CD4-positive, alpha-beta T cell treated with Interferon alpha-2 for 1 hour (primary cell): Measurements from ENCODE around the gene WIPF2.
A peak's percentile ranks its signal among the peaks of the same experiment; 100 is the strongest.

Source experiments
- DNase-seq, 2 donors: peaks; one replicate each; pipeline ENCODE4 v3.0.0-alpha.2; 2020 to 2022

WIPF2 gene, protein sequence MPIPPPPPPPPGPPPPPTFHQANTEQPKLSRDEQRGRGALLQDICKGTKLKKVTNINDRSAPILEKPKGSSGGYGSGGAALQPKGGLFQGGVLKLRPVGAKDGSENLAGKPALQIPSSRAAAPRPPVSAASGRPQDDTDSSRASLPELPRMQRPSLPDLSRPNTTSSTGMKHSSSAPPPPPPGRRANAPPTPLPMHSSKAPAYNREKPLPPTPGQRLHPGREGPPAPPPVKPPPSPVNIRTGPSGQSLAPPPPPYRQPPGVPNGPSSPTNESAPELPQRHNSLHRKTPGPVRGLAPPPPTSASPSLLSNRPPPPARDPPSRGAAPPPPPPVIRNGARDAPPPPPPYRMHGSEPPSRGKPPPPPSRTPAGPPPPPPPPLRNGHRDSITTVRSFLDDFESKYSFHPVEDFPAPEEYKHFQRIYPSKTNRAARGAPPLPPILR

DNA sequence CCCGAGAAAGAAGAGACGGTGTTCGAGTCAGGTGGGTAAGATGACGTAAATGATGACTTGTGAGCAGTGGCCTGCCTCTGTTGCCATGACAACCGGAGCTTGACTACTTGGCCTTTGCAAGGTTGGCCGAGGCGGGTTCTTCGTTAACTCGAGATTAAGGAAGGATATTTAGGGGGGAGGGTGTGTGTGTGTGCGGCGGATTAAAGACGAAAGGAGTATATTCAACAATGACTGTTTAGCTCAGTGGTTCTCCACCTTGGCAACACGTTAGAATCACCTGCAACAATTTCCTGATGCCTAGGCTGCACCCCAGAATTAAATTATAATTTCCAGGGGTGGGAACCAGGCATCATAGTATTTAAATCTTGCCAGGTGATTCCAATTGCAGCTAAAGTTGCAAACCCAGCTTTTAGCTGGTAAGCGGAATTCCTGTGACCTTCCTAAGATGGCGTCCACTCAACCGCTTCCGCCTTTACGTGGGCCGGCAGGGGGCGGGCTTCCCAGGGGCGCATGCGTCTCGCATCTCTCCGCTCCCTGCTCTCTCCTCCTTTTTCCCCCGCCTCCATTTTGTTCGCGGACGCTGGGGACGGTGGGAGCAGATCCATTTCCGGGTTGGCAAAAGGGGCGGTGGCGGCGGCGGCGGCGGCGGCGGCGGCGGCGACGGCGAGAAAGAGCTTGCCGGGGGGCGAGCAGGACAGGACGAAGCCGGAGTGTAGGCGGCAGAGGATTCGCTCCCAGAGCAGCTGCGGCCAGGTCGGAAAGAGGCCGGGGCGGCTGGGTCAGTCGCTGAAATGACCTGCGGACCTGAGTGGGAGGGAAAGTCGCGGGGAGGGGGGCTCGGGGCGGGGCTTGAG lies at the start of gene WIPF2:
WIPF2 (plus strand) TSS at position 565 of the 854 bp plus-strand sequence. CDS start 37,156 bp downstream, outside the sequence.
- DNase-seq, result peak; percentile 96 to 97

DNA sequence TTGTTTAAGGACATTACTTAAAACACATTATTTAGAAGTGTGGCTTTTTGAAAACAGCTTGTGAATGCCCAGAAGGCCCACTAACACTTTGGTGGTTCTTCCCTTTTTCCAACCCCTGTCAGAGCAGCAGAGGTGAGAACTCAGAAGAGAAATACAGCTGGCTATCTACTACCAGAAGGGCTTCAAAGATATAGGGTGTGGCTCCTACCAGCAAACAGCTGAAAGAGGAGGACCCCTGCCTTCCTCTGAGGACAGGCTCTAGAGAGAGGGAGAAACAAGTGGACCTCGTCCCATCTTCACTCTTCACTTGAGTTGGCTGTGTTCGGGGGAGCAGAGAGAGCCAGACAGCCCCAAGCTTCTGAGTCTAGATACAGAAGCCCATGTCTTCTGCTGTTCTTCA lies 48.8 kb upstream of the WIPF2 start:
- no peak for DNase-seq

DNA sequence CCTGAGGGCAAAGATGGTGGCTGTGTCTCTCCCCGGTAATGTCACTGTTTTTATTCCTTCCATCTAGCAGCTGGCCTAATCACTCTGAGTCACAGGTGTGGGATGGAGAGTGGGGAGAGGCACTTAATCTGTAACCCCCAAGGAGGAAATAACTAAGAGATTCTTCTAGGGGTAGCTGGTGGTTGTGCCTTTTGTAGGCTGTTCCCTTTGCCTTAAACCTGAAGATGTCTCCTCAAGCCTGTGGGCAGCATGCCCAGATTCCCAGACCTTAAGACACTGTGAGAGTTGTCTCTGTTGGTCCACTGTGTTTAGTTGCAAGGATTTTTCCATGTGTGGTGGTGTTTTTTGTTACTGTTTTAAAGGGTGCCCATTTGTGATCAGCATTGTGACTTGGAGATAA lies 47.4 kb upstream of the WIPF2 start:
- DNase-seq, result no peak

DNA sequence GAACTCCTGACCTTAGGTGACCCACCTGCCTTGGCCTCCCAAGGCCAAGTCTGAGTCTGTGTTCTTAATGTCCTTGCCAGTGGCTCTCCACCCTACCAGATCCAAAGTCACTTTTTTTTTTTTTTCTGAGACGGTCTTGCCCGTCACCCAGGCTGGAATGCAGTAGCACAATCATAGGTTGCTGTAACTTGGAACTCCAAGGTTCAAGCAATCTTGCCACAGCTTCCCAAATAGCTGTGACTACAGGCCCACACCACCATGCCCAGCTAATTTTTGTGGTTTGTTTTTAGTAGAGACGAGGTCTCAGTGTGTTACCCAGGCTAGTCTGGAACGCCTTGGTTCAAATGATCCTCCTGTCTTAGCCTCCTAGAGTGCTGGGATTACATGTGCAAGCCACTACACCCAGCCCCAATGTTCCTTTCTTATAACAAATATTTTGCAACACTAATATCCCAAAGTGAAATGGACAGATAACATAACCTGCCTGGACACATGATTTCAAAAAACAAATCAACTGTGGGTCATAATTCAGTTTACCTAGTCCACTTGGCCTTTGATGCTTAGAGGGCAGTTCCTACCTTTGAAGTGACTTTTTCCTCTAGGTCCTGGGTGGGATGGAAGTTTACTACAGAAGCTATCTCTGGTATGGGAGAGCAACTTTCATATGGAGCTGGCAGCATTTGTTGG lies 45.9 kb upstream of the WIPF2 start:
- DNase-seq, result no peak

DNA sequence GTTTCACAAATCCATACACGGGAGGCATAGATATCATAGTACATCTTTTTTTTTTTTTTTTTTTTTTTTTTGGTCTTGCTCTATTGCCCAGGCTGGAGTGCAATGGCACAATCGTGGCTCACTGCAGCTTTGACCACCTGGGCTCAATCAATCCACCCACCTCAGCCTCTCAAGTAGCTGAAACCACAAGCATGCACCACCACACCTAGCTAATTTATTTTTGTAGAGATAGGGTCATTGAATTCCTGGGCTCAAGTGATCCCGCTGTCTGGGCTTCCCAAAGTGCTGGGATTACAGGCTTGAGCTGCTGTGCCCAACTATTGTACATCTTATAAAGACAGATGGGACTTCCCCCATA lies 45.3 kb upstream of the WIPF2 start:
- DNase-seq, result no peak

DNA sequence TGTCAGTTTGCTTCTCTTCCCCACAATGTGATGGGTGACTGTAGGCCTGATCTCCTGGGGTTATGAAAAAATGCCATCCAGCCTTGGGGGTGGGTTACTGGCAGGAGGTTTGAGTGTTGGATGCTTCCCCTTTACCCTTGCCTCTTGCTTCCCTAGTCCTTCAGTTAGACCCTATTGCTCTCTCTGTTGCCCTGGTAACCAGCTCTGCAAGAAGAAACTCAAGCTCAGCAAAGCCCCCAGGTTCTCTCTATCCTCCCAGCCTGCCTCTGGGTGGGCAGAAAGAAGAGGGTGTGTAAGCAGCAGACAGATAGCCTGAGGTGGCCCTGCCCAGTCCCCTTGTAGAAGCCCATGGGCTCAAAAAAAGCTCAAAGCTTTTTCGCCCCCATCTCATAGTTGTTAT lies 44.6 kb upstream of the WIPF2 start:
- no peak for DNase-seq

DNA sequence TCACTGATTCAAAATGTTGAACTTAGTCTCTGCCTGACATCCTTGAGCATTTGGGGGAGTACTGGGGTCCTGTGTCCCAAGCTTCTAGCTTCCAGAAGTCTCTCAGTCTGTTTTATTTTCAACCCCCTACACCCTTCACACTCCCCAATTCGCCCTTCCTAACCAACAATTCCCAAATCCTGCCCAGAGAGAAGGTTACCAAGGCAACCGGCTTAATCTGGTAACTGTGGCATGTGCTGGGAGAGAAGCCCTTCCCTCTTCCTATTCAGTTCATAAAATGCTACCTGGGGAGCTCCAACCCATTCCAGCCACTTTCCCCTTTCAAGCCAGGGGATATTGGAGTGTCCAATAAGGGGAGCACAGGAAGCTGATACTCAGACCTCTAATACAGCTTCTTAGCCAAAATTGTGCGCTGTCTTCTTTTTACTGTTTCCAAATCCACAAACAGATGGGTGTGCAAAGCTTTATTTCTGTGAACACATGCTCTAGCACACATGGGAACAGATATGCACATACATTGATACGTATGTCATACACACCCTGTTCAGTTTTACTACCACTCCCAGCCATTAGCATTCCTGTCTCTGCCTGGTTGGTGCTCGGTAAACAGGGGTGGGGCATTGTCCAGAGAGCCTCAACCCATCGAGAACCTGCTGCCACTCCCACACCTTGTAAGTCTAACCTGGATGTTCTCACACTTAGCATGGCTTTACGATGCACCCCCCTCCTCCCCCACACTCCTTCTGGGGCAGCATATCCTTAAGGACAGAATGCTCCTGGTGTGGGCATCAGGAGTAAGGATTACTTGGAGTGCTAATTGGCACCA lies 43.0 kb upstream of the WIPF2 start:
- no peak for DNase-seq

DNA sequence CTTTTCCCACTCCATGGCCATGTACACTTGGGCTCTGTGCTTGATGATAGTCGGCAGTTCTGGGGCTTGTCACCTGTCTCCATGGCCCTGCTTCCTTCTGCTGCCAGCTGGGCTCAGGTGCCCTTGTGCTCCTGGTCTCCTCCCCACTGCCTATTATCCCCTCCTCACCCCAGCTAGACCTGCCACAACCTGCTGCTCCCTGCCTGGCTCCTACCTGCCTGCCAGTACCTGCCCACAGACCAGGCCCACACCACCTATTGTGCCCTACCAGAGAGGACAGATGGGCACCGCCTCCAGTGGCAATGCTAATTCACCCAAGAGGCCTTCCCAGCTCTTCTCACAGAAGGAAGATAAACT lies 42.4 kb upstream of the WIPF2 start:
- no peak for DNase-seq

DNA sequence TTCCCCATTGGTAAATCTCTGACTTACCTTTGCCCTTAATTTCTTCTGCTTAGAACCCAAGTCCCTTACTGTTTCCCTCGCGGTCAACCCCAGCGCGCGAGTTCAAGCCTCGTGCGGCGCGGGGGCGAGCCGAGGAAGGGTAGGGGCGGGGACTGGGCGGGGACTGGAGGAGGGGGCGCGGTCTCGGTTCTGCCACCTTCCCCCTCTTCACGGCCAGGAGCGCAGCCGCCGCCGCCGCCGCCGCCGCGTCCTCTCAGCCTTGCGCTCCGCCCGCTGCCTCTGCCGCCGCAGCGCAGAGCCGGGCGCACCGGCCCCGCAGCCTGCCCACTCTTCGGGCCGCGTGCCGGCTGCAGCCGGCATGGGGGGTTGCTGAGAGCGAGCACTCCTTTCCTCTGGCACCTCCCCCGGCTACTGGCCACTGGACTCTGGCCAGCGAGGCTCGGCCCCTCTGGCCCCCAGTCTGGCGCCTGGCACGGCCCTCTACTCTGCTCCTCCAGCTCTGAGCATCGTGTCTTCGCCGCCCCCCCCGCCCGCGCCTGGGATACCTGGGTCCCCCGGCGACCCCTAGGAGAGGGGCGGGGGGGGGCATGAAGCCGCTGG lies 41.7 kb upstream of the WIPF2 start, which contains the start of gene RAPGEFL1:
RAPGEFL1 (plus strand) TSS at position 196 of the 600 bp plus-strand sequence; CDS start at position 588, 392 bp downstream.
- DNase-seq, result peak; percentile 83 to 89

DNA sequence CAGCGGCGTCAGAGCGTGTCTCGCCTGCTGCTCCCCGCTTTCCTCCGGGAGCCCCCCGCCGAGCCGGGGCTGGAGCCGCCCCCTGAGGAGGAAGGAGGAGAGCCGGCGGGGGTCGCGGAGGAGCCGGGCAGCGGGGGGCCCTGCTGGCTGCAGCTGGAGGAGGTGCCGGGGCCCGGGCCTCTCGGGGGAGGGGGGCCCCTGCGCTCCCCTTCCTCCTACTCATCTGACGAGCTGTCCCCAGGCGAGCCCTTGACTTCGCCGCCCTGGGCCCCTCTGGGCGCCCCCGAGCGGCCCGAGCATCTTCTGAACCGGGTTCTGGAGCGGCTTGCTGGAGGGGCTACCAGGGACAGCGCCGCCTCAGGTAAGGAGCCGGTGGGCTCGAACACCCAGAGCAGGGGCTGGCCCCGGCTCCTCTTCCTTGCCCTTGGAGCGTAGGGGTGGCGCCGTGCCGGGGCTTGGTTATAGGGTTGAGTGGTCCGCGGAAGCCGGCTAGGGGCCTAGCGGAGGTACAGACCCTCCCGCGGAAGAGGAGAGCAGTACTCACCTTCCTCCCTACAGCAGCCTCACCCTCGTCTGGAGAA lies 41.0 kb upstream of the WIPF2 start:
- DNase-seq, result no peak

DNA sequence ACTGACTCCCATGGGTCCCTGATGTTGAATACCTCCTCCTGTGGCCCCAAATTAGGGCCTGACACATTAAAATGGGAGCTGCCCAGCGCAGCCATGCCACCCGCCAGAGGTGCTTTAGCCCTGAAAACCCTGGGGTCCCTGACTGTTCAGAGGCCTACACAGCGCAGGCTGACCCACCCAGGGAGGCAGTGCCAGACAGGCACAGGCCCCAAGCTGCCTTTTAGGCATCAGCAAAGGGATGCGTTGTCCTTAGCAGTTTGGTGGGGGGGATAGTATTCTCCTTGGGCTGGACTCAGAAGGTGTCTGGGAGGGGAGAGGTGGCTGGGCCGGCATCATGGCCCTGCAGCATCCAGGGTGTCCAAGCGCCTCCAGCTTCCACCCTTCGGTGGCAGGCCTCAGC lies 40.4 kb upstream of the WIPF2 start:
- no peak for DNase-seq

DNA sequence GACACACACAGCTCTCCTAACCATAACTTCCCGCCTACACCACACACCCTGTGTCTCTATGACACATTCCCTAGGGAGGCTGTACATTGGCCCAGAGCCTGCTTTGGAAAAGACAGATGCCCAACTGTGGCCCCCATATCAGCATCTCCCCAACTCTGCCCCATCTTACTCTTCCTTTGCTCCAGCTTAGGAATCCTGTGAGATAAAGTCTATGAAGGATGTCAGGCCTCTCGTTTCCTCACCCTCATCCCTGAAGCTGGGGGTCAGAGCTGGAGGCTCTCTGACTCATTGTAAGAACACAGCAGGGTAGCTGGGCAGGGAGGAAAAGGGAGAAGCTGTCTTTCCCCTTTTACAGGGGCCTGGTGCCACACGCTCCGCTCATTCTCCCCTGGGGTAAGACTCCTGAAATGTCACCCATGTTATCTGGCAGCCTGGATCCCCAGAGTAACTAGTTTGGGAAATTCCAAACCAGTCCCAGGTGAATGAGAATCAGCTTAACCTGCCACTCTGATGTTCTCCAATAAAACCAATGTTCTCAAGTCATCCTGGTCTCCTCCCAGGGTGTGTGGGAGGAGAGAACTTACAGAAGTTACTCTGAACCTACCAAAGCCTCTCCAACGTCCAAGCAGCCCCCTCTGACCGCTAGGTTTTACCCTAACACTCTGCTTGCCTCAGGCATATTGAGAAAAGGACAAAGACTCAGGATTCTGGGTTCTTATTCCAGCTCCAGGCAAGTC lies 39.0 kb upstream of the WIPF2 start:
- DNase-seq, result no peak

DNA sequence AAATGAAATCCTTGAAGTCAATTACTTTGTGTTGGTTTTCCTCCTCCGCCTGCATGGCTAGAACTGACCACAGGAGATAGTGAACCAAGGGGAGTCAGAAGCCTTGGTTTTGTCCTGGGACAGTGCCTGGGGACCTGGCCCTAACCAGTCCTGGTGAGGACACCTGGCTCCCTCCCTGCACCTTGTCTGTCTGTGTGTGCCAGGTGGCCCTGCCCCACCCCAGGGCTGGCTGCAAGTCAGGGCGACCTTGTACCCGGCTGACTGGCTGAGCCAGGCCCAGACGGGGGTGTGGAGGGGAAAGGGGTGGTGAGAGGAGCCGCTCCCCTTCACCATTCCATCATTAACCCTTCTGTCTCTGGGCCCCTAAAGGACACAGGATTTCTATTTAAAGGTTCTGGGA lies 38.4 kb upstream of the WIPF2 start:
- DNase-seq, result no peak

DNA sequence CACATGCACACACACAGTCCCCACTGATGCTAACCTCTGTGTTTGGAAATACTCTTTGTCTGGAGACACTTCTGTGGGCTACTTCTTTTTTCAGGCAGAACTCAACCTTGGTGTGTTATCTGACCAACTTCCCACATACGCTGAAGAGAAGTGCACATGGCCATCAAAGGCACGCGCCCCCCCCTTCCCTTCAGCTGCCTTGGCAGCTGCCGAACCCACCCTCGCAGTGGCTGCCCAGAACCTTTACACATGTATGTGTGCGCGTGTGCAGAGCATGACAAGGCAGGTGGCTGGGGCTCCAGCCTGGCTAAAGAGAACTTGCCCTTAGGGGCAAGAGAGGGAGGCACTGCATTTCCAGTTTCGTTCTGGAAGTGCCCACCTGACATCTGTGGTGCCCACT lies 37.9 kb upstream of the WIPF2 start:
- DNase-seq, result no peak

DNA sequence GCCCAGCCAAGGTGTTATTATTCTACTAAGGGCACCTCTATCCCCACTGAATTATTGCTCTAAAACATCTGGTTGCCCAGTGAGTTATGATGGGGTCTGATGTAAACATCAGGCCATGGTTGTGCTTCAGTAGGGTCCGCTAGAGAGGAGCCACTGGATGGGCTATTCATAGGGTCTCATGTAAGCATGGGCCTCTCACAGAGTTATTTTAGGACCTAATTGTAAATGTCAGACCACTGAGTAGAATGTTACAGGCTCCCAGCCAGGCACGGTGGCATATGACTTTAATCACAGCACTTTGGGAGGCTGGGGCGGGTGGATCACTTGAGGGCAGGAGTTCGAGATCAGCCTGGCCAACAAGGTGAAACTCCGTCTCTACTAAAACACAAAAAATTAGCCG lies 36.5 kb upstream of the WIPF2 start:
- DNase-seq, result no peak

DNA sequence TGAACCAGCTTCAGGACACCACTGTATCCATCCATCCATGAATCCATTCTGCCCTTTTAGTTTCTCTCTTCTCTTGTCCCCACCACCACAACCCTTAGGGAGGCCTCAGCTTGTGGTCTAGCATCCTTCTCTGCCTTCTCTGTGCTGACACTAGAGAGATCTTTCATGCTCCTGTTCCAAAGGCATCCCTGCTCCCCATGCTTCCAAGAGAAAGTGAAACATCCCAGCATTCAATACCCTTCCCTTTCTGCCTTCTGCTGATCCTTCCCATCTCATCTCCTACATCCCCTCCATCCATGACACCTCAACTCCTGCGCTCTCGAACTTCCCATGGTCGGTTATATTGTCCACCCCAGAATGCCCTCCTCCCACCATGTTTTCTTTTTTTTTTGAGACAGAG lies 31.9 kb upstream of the WIPF2 start:
- DNase-seq, result no peak

DNA sequence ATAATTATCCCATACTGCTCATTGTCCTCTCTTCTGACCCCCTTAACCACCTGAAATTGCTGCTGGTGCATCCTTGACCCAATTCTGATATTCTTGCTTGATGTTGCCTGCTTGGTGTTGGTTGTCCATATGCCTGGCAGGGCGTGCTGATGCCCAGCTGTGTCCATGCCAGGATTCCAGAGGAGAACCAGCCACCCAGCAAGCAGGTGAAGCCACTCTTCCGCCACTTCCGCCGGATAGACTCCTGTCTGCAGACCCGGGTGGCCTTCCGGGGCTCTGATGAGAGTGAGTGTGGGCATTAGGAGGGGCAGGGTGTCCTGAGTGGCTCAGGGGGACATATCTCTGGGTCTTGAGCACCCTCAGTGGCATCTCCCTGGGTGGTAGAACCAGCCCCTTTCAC lies 30.4 kb upstream of the WIPF2 start:
- DNase-seq, result no peak

DNA sequence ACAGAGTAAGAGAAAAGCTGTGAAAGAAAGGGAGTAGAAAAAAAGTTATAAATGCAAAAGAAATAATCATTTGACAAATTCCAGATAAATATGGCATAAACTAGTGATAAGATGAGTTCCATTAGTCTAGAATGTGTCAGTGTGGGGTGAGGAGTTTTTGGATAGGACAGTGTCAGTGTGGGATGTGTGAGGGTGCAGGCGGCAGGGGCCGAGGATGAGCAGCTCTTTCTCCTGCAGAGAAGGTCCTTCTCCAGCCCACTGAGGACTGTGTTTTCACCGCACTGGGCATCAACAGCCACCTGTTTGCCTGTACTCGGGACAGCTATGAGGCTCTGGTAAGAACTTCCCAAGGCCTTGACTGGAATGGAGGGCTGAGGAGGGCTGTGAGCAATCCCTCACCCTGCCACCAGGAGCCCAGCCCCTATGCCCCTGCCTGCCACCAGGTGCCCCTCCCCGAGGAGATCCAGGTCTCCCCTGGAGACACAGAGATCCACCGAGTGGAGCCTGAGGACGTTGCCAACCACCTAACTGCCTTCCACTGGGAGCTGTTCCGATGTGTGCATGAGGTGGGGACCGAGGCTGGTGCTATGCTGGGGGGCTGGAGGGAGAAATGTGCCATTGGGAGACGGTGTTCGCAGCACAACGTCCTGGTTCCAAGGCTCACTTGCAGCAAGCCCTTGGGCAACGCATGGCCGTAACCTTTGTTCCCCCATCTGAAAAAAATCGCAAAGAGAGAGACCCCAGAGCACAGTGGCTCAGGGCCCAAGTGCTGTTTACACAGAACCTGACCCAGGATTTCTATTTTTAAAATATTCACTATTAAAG lies 28.7 kb upstream of the WIPF2 start:
- DNase-seq, result peak; percentile 2 to 24

DNA sequence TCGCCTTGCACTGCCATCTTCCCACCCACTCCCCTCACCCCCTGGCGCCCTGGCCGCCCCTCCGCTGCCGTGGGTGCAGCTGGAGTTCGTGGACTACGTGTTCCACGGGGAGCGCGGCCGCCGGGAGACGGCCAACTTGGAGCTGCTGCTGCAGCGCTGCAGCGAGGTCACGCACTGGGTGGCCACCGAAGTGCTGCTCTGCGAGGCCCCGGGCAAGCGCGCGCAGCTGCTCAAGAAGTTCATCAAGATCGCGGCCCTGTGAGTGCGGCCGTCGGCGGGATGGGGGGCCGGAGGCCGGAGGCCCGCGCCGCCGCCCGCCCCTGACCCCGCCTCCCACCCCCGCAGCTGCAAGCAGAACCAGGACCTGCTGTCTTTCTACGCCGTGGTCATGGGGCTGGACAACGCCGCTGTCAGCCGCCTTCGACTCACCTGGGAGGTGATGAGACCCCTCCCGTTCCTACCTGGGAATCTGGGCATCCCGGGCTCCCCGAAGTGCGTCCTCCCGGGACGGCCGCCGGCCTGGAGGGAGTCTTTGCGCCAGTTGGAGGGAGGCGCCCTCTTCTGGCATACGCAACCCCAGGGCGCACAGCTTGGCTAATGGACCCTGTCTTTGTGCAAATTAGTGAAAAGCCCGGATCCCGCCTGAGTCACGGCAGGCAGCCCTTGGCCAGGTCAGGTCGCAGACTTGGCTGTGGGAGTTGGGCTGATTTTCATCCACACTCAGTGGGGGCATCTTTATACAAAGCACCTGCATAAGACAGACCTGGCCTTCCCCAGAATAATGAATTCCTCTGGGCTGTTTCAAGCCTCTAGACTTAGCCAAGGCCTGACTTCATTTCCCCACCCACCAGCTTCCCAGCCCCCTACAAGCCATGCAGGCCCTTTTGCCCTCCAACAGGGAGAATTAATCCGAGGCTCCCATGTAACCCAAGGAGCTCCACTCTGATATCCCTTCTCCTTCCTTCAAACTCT lies 27.6 kb upstream of the WIPF2 start:
- DNase-seq, result peak; percentile 54 to 69
